Measurements from ENCODE around the gene SECISBP2L.

DNA sequence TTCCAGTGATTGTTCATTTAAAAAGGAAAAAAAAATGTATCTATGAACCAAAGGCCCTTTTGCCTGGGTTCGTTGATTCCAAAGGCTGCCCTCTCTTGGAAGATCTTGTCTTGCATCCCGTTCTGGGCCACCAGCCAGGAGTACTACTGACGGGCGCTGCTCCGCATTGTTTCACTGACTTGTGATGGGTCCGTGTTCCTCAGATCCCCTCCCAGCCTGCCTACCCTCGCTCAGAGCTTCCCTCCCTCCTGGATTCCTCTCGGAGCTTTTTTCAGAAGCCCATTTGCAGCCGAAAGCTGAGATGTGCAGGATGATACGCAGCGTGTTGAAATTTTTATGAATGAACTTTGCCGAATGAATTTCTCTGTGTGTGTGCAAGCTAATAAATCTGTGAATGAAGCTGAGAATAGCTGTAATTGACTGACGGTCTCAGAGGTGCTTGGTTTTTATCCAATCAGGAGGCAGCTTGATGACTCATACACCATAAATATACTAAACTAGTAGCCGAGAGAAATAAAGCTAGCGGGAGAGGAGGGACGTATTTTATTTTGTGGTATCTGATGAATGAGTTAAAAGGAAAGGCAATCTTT lies 82.6 kb downstream of the SECISBP2L start, which contains the start of gene SHC4:
- no peak for TF ChIP-seq EZH2 (IDR thresholded peaks at IDR 0.05)
- no peak for TF ChIP-seq POLR2AphosphoS5 (IDR thresholded peaks at IDR 0.05; ENCODE audit: borderline replicate concordance, low read depth, low read length)
- no peak for TF ChIP-seq FOXP2 (optimal IDR thresholded peaks at IDR 0.05; ENCODE audit: control extremely low read depth, extremely low read length, insufficient read depth)

Measured in SK-N-MC (cell line).